ENCODE data around the gene AFG3L2. TPM values are rescaled to one million over a fixed set of nuclear protein-coding genes. Genes with fewer than 3 reads are reported as not detected.

Gene AFG3L2
- total and polyA plus RNA-seq, 2 experiments from 2014 or later: 50.3 to 105 TPM

DNA sequence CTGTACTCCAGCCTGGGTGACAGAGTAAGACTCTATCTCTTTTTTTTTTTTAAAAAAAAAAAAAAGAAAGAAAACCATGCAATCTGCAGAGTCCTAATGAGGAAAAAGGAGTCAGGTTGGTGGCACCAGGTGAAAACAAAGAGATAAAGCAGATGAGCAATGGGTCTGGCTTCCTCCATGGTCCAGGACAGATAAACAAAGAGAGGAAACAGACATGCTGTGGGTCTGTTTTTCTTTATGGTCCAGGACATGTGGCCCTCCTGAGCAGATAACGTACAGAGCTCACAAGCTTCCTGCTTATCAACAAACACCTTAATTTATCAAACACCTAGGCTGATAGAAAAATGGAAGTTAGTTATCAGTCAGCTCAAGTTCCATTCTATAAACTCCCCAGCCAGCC lies 93.4 kb downstream of the AFG3L2 start (continued):
- TF ChIP-seq, protein P1, sequence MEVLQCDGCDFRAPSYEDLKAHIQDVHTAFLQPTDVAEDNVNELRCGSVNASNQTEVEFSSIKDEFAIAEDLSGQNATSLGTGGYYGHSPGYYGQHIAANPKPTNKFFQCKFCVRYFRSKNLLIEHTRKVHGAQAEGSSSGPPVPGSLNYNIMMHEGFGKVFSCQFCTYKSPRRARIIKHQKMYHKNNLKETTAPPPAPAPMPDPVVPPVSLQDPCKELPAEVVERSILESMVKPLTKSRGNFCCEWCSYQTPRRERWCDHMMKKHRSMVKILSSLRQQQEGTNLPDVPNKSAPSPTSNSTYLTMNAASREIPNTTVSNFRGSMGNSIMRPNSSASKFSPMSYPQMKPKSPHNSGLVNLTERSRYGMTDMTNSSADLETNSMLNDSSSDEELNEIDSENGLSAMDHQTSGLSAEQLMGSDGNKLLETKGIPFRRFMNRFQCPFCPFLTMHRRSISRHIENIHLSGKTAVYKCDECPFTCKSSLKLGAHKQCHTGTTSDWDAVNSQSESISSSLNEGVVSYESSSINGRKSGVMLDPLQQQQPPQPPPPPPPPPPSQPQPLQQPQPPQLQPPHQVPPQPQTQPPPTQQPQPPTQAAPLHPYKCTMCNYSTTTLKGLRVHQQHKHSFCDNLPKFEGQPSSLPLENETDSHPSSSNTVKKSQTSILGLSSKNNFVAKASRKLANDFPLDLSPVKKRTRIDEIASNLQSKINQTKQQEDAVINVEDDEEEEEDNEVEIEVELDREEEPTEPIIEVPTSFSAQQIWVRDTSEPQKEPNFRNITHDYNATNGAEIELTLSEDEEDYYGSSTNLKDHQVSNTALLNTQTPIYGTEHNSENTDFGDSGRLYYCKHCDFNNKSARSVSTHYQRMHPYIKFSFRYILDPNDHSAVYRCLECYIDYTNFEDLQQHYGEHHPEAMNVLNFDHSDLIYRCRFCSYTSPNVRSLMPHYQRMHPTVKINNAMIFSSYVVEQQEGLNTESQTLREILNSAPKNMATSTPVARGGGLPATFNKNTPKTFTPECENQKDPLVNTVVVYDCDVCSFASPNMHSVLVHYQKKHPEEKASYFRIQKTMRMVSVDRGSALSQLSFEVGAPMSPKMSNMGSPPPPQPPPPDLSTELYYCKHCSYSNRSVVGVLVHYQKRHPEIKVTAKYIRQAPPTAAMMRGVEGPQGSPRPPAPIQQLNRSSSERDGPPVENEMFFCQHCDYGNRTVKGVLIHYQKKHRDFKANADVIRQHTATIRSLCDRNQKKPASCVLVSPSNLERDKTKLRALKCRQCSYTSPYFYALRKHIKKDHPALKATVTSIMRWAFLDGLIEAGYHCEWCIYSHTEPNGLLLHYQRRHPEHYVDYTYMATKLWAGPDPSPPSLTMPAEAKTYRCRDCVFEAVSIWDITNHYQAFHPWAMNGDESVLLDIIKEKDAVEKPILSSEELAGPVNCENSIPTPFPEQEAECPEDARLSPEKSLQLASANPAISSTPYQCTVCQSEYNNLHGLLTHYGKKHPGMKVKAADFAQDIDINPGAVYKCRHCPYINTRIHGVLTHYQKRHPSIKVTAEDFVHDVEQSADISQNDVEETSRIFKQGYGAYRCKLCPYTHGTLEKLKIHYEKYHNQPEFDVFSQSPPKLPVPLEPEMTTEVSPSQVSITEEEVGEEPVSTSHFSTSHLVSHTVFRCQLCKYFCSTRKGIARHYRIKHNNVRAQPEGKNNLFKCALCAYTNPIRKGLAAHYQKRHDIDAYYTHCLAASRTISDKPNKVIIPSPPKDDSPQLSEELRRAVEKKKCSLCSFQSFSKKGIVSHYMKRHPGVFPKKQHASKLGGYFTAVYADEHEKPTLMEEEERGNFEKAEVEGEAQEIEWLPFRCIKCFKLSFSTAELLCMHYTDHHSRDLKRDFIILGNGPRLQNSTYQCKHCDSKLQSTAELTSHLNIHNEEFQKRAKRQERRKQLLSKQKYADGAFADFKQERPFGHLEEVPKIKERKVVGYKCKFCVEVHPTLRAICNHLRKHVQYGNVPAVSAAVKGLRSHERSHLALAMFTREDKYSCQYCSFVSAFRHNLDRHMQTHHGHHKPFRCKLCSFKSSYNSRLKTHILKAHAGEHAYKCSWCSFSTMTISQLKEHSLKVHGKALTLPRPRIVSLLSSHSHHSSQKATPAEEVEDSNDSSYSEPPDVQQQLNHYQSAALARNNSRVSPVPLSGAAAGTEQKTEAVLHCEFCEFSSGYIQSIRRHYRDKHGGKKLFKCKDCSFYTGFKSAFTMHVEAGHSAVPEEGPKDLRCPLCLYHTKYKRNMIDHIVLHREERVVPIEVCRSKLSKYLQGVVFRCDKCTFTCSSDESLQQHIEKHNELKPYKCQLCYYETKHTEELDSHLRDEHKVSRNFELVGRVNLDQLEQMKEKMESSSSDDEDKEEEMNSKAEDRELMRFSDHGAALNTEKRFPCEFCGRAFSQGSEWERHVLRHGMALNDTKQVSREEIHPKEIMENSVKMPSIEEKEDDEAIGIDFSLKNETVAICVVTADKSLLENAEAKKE (CRISPR knock-in tag; IDR thresholded peaks at IDR 0.05): no peak

DNA sequence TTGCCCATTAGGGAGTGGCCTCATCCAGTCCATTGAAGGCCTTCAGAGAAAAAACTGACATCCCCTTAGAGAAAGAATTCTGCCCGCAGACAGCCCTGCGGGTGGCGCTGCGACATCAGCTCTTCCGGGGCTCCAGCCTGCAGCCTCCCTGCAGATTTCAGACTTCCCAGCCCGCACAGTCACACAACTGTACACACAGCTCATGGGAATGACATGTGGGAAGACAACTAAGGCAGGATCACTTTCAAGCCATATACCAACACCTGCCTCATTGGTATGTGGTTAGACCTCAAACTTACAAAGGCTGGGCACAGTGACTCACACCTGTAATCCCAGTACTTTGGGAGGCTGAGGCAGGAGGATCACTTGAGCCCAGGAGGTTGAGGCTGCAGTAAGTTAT lies 93.8 kb downstream of the AFG3L2 start:
- Mint-ChIP-seq H3K27me3 (ENCODE audit: insufficient read depth, low read depth, poor library complexity) (peaks cover 24% of the 10 kb centered on the region), H3K36me3 (ENCODE audit: low read depth) (no peaks in the 10 kb centered on the region), H3K9me3 (no peaks in the 10 kb centered on the region), H3K4me1 (peaks cover 33% of the 10 kb centered on the region), H3K4me3 (no peak overlapping the region), H3K27ac (no peak overlapping the region)
- TF ChIP-seq POLR2AphosphoS5 (IDR thresholded peaks at IDR 0.05; ENCODE audit: low read depth): no peak
- TF ChIP-seq CTCF (conservative IDR thresholded peaks at IDR 0.05; ENCODE audit: low read depth in 2 of 2): peak; percentile 80 to 83
- Histone ChIP-seq H4K20me1 (replicated peaks; ENCODE audit: insufficient read depth) (no peaks in the 10 kb centered on the region), H3F3A (replicated peaks; ENCODE audit: low read depth) (peaks cover 4% of the 10 kb centered on the region), H3K4me2 (no peak overlapping the region), H3K4me1 (ENCODE audit: insufficient read depth) (peaks cover 9% of the 10 kb centered on the region; the same call in 1 of the 2 replicates), H3K79me2 (replicated peaks; ENCODE audit: insufficient read depth) (no peaks in the 10 kb centered on the region), H3K36me3 (ENCODE audit: insufficient read depth) (no peaks in the 10 kb centered on the region), H3K27ac (ENCODE audit: low read depth) (no peak overlapping the region), H2AFZ (no peak overlapping the region), H3K4me3 (no peak overlapping the region), H3K9me2 (ENCODE audit: insufficient read depth) (no peaks in the 10 kb centered on the region), H3K27me3 (ENCODE audit: insufficient read depth) (peaks cover 25% of the 10 kb centered on the region)
- DNase-seq (ENCODE audit: low spot score): peak; percentile 75
- ATAC-seq: no peak
